Measurements from ENCODE around the gene PLEKHH1. TPM values are rescaled to one million over a fixed set of nuclear protein-coding genes. Genes with fewer than 3 reads are reported as not detected.
A peak's percentile ranks its signal among the peaks of the same experiment; 100 is the strongest.
"Not testable (repeated sequence)": the region's sequence is repeated elsewhere in the genome, so short reads cannot be mapped to it uniquely, and the experiment has no call there.

PLEKHH1 gene
- total RNA-seq, 2 experiments from 2014 or later = 0.42 to 0.99 TPM

GRCh38 chr14:67586369-67586768, 53.3 kb downstream of the PLEKHH1 start:
- Mint-ChIP-seq H3K36me3 (ENCODE audit: low read depth) (peaks cover 9% of the 10 kb centered on the region), H3K4me1 (ENCODE audit: low read depth) (peaks cover 4% of the 10 kb centered on the region), H3K9me3 (ENCODE audit: insufficient read depth) (no peaks in the 10 kb centered on the region), H3K4me3 (no peak overlapping the region), H3K27ac (no peak overlapping the region), H3K27me3 (ENCODE audit: low read depth) (no peaks in the 10 kb centered on the region)
- ChIA-PET POLR2A (no interaction called here), CTCF (interaction anchor here (1.3 to 11.8 kb wide), 5 partner anchors 14 to 118 kb away, joined by 4 to 90 read pairs (median 8); partner anchors contain the start of genes ARG2 and PIGH)
- no peak for ATAC-seq
- DNase-seq = no peak

DNA sequence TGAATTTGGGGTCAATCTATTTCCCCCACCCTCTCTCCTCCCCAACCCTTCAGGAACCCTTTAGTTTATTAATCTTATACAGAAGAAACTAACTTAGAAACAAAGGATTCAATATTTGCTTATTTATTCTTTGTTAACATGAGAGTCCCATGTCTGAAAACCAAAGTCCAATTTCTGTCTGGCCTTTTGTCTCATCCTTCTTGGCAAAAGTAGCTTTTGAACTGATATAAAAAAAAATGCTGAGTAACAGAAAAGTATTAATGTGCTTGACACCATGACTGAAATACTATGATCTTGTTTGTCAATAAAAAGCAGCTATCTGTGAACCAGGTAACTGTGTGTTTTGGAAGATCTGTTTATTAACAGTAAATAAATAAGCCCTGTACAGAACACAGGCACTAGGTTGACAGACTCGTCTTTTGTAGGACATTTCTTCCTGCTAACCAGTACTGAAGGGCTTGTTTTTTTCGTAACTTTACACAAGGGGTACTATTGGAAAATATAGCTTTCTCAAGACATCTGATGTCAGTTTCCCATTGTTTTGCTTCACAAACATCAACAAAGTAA, 56.2 kb downstream of the PLEKHH1 start:
- Mint-ChIP-seq H3K27ac (no peak overlapping the region), H3K4me1 (ENCODE audit: low read depth) (no peaks in the 10 kb centered on the region), H3K4me3 (no peak overlapping the region), H3K36me3 (ENCODE audit: low read depth) (peaks cover 15% of the 10 kb centered on the region), H3K27me3 (ENCODE audit: low read depth) (no peaks in the 10 kb centered on the region), H3K9me3 (ENCODE audit: insufficient read depth) (no peaks in the 10 kb centered on the region)
- ChIA-PET POLR2A (no interaction called here), CTCF (interaction anchor here (1.3 to 11.8 kb wide), 5 partner anchors 10 to 162 kb away, joined by 3 to 90 read pairs (median 5); partner anchors contain the start of gene PIGH)
- ATAC-seq = no peak
- DNase-seq = no peak

DNA sequence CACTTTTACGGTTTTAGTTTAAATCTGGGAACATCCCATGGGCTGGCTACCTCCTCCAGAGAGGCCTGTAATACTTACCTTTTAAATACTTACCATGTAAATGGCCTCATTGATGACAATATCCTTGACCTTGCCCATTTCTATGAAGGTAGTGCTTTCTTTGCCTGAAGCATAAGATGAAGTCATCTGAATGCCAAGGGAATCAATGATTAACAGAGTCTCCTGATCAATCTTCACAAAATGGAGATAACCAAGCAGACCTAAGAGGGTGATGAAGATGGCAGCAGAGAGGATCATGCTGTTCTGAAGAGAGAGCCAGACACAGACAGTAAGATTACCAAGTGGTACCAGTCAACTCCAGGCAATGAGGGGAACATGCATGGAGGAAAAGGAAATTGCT, 60.6 kb downstream of the PLEKHH1 start:
- CTCF ChIA-PET = interaction anchor here (1.2 kb wide), 1 partner anchor 11 kb away, joined by 3 read pairs; no protein-coding TSS in a partner anchor
- ATAC-seq; POLR2A ChIA-PET; H3K9me3 Mint-ChIP-seq (ENCODE audit: insufficient read depth); H3K27me3 Mint-ChIP-seq (ENCODE audit: low read depth); DNase-seq; H3K4me1 Mint-ChIP-seq (ENCODE audit: low read depth); H3K4me3 Mint-ChIP-seq; H3K27ac Mint-ChIP-seq: not testable (repeated sequence)
- peaks cover 15% of the 10 kb centered on the region for H3K36me3 Mint-ChIP-seq (ENCODE audit: low read depth)

DNA sequence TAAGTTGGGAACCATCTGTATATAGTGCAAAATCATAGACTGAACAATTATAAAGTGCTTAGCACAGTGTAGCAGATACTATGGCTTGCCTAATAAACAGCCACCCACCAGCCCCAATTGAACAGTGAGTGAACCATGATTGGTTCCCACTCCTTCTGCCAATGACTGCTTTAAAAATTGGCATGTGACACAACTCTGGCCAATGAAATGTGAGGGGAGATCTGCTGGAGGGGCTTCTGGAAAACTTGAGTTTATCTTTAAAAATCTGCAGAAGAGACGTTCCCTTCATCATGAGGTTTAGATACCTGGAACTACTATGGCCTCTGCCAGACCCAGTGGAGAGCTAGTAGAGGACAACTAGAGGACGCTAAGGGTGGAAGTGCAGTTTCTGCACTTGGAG, 62.3 kb downstream of the PLEKHH1 start:
- ChIA-PET CTCF (no interaction called here), POLR2A (no interaction called here)
- peaks cover 23% of the 10 kb centered on the region for H3K4me1 Mint-ChIP-seq (ENCODE audit: low read depth)
- DNase-seq (no peak), ATAC-seq (no peak)
- no peaks in the 10 kb centered on the region for H3K27me3 Mint-ChIP-seq (ENCODE audit: low read depth)
- H3K9me3 Mint-ChIP-seq (ENCODE audit: insufficient read depth) = no peaks in the 10 kb centered on the region
- no peak overlapping the region for H3K27ac Mint-ChIP-seq
- H3K4me3 Mint-ChIP-seq = no peak overlapping the region
- H3K36me3 Mint-ChIP-seq (ENCODE audit: low read depth) = peaks cover 13% of the 10 kb centered on the region

GRCh38 chr14:67599698-67600561, 66.8 kb downstream of the PLEKHH1 start, which contains the start of gene PIGH:
PIGH (minus strand) TSS chr14:67600268; CDS start chr14:67600203, 65 bp downstream.
- peak; percentile 95 for DNase-seq
- POLR2A ChIA-PET = interaction anchor here (1.0 to 1.5 kb wide), 8 partner anchors 11 to 1806 kb away, joined by 3 to 9 read pairs (median 4); partner anchors contain the start of genes ARG2 and RDH11
- peak; percentile 99 for ATAC-seq

GRCh38 chr14:67600562-67600974, 67.5 kb downstream of the PLEKHH1 start:
- Mint-ChIP-seq H3K4me3 (peak overlapping the region; percentile 82), H3K4me1 (ENCODE audit: low read depth) (peaks cover 28% of the 10 kb centered on the region), H3K27ac (peak overlapping the region; percentile 95)
- DNase-seq; H3K36me3 Mint-ChIP-seq (ENCODE audit: low read depth); ATAC-seq; H3K27me3 Mint-ChIP-seq (ENCODE audit: low read depth); H3K9me3 Mint-ChIP-seq (ENCODE audit: insufficient read depth): not testable (repeated sequence)
- ChIA-PET CTCF (interaction anchor here (0.6 to 4.2 kb wide), 28 partner anchors 11 to 241 kb away, joined by 3 to 29 read pairs (median 4); partner anchors contain the start of genes ARG2, ATP6V1D and RDH12), POLR2A (interaction anchor here (1.0 to 1.5 kb wide), 8 partner anchors 10 to 1805 kb away, joined by 3 to 9 read pairs (median 4); partner anchors contain the start of genes ARG2 and RDH11)

More at GRCh38 chr14:67599698-67600561, 66.8 kb downstream of the PLEKHH1 start, which contains the start of gene PIGH:
- peak within 1 kb of the TSS; percentile 95 for H3K27ac Mint-ChIP-seq
- H3K4me1 Mint-ChIP-seq (ENCODE audit: low read depth) = peaks cover 28% of the 10 kb centered on the region
- no peaks in the 10 kb centered on the region for H3K9me3 Mint-ChIP-seq (ENCODE audit: insufficient read depth)
- CTCF ChIA-PET = interaction anchor here (0.6 to 4.2 kb wide), 32 partner anchors 10 to 240 kb away, joined by 3 to 29 read pairs (median 4); partner anchors contain the start of genes ARG2, ATP6V1D, RDH11 and RDH12
- no peaks in the 10 kb centered on the region for H3K27me3 Mint-ChIP-seq (ENCODE audit: low read depth)
- H3K36me3 Mint-ChIP-seq (ENCODE audit: low read depth) = peaks cover 3% of the 10 kb centered on the region
- H3K4me3 Mint-ChIP-seq = peak within 1 kb of the TSS; percentile 82

GRCh38 chr14:67602076-67602475, 69.0 kb downstream of the PLEKHH1 start:
- Mint-ChIP-seq H3K36me3 (ENCODE audit: low read depth) (peaks cover 3% of the 10 kb centered on the region), H3K4me3 (no peak overlapping the region), H3K9me3 (ENCODE audit: insufficient read depth) (no peaks in the 10 kb centered on the region), H3K27me3 (ENCODE audit: low read depth) (no peaks in the 10 kb centered on the region), H3K4me1 (ENCODE audit: low read depth) (peaks cover 28% of the 10 kb centered on the region), H3K27ac (no peak overlapping the region)
- ChIA-PET POLR2A (no interaction called here), CTCF (interaction anchor here (1.0 kb wide), 2 partner anchors 9 to 102 kb away, joined by 3 read pairs; no protein-coding TSS in a partner anchor)
- no peak for ATAC-seq
- no peak for DNase-seq

- DNase-seq = no peak
- no peaks in the 10 kb centered on the region for H3K9me3 Mint-ChIP-seq (ENCODE audit: insufficient read depth)
- H3K4me1 Mint-ChIP-seq (ENCODE audit: low read depth) = peaks cover 24% of the 10 kb centered on the region
- no peak overlapping the region for H3K4me3 Mint-ChIP-seq
- ChIA-PET CTCF (interaction anchor here (1.0 kb wide), 2 partner anchors 8 to 101 kb away, joined by 3 read pairs; no protein-coding TSS in a partner anchor), POLR2A (no interaction called here)
- H3K27ac Mint-ChIP-seq = no peak overlapping the region
- peaks cover 3% of the 10 kb centered on the region for H3K36me3 Mint-ChIP-seq (ENCODE audit: low read depth)
- no peaks in the 10 kb centered on the region for H3K27me3 Mint-ChIP-seq (ENCODE audit: low read depth)
- no peak for ATAC-seq
Measured at GRCh38 chr14:67602995-67603545, 70.0 kb downstream of the PLEKHH1 start.

- no peaks in the 10 kb centered on the region for H3K36me3 Mint-ChIP-seq (ENCODE audit: low read depth)
- no peak overlapping the region for H3K27ac Mint-ChIP-seq
- POLR2A ChIA-PET = no interaction called here
- CTCF ChIA-PET = interaction anchor here (0.8 to 2.3 kb wide), 4 partner anchors 11 to 97 kb away, joined by 4 to 7 read pairs (median 6); no protein-coding TSS in a partner anchor
- H3K9me3 Mint-ChIP-seq (ENCODE audit: insufficient read depth) = no peaks in the 10 kb centered on the region
- ATAC-seq = no peak
- DNase-seq = no peak
- H3K4me1 Mint-ChIP-seq (ENCODE audit: low read depth) = no peaks in the 10 kb centered on the region
- H3K4me3 Mint-ChIP-seq = no peak overlapping the region
- no peaks in the 10 kb centered on the region for H3K27me3 Mint-ChIP-seq (ENCODE audit: low read depth)
Measured at GRCh38 chr14:67607646-67608045, 74.6 kb downstream of the PLEKHH1 start.

GRCh38 chr14:67609642-67610310, 76.7 kb downstream of the PLEKHH1 start:
- ATAC-seq (no peak), DNase-seq (no peak)
- Mint-ChIP-seq H3K4me3 (no peak overlapping the region), H3K36me3 (ENCODE audit: low read depth) (no peaks in the 10 kb centered on the region), H3K9me3 (ENCODE audit: insufficient read depth) (no peaks in the 10 kb centered on the region), H3K27ac (no peak overlapping the region), H3K4me1 (ENCODE audit: low read depth) (no peaks in the 10 kb centered on the region), H3K27me3 (ENCODE audit: low read depth) (peaks cover 6% of the 10 kb centered on the region)
- ChIA-PET POLR2A (interaction anchor here (1.0 kb wide), 1 partner anchor 9 kb away, joined by 3 read pairs; the partner anchor contains the start of gene PIGH), CTCF (interaction anchor here (1.1 to 7.9 kb wide), 5 partner anchors 9 to 94 kb away, joined by 3 to 50 read pairs (median 8); partner anchors contain the start of gene ARG2)

DNA sequence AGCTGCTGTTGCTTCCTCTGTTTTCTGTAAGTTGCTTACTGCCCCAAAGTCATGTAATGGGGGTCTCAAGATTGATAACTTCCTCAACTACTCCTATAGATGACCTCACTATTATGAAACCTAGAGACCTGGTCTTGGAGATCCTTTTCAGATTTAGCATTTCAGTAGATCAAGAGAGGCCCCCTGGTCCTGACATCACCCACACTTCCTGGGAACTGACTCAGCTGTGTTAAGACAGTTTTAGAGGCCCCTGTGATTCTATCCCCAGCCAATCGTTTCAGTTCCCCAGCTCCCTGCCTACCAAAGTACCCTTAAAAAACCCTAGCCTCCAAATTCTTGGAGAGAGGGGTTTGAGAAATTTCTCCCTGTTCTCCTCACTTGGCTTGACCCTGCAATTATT, 77.4 kb downstream of the PLEKHH1 start:
- ChIA-PET POLR2A (interaction anchor here (1.0 kb wide), 1 partner anchor 10 kb away, joined by 3 read pairs; the partner anchor contains the start of gene PIGH), CTCF (interaction anchor here (0.6 to 7.9 kb wide), 6 partner anchors 8 to 777 kb away, joined by 3 to 50 read pairs (median 6); partner anchors contain the start of gene ARG2)
- peaks cover 6% of the 10 kb centered on the region for H3K27me3 Mint-ChIP-seq (ENCODE audit: low read depth)
- ATAC-seq (no peak), DNase-seq (no peak)
- H3K4me1 Mint-ChIP-seq (ENCODE audit: low read depth) = no peaks in the 10 kb centered on the region
- no peak overlapping the region for H3K27ac Mint-ChIP-seq
- no peaks in the 10 kb centered on the region for H3K36me3 Mint-ChIP-seq (ENCODE audit: low read depth)
- no peaks in the 10 kb centered on the region for H3K9me3 Mint-ChIP-seq (ENCODE audit: insufficient read depth)
- H3K4me3 Mint-ChIP-seq = no peak overlapping the region

Data from activated CD8-positive, alpha-beta T cell treated with anti-CD3 and anti-CD28 coated beads, Interleukin-2, amount 10 ng/mL, durations not matched to agents 7 days and 5 days (primary cell).